Stimulated activated CD4-positive, alpha-beta T cell treated with anti-CD3 and anti-CD28 coated beads, Interleukin-15, amount 100 ng/mL, for 48 hours (primary cell): ENCODE measurements around the gene TCF25.
"Not testable (repeated sequence)": the region's sequence is repeated elsewhere in the genome, so short reads cannot be mapped to it uniquely, and the experiment has no call there.

Source experiments
- DNase-seq, 2 donors: peaks; one replicate each; pipeline ENCODE4 v3.0.0-alpha.2; 2020; ENCODE audit warnings: low read depth in 2 of 2

The TCF25 gene

DNA sequence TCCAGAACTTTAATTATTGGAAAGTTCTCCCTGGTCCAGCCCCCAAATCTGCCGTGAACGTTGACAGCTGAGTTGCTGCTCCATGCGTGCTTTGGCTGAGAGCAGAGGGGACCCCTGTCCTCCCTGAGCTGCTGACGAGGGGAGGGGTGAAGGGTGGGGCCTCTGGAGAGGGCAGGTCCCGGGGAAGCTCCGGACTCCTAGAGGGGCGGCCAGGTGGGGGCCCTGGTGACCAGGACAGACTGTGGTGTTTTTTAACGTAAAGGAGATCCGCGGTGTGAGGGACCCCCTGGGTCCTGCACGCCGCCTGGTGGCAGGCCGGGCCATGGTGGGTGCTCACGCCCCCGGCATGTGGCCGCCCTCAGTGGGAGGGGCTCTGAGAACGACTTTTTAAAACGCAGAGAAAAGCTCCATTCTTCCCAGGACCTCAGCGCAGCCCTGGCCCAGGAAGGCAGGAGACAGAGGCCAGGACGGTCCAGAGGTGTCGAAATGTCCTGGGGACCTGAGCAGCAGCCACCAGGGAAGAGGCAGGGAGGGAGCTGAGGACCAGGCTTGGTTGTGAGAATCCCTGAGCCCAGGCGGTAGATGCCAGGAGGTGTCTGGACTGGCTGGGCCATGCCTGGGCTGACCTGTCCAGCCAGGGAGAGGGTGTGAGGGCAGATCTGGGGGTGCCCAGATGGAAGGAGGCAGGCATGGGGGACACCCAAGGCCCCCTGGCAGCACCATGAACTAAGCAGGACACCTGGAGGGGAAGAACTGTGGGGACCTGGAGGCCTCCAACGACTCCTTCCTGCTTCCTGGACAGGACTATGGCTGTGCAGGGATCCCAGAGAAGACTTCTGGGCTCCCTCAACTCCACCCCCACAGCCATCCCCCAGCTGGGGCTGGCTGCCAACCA, 45.3 kb downstream of the TCF25 start, which contains the start of gene MC1R:
Gene MC1R, plus strand, starts transcription at position 410 of the 895 bp plus-strand sequence. Its CDS starts 397 bp downstream, at position 807.
- DNase-seq: no peak

DNA sequence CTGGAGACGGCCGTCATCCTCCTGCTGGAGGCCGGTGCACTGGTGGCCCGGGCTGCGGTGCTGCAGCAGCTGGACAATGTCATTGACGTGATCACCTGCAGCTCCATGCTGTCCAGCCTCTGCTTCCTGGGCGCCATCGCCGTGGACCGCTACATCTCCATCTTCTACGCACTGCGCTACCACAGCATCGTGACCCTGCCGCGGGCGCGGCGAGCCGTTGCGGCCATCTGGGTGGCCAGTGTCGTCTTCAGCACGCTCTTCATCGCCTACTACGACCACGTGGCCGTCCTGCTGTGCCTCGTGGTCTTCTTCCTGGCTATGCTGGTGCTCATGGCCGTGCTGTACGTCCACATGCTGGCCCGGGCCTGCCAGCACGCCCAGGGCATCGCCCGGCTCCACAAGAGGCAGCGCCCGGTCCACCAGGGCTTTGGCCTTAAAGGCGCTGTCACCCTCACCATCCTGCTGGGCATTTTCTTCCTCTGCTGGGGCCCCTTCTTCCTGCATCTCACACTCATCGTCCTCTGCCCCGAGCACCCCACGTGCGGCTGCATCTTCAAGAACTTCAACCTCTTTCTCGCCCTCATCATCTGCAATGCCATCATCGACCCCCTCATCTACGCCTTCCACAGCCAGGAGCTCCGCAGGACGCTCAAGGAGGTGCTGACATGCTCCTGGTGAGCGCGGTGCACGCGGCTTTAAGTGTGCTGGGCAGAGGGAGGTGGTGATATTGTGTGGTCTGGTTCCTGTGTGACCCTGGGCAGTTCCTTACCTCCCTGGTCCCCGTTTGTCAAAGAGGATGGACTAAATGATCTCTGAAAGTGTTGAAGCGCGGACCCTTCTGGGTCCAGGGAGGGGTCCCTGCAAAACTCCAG, 46.4 kb downstream of the TCF25 start:
- DNase-seq: no peak

- no peak for DNase-seq
Observed at GRCh38 chr16:89920723-89921122, 47.3 kb downstream of the TCF25 start.

DNA sequence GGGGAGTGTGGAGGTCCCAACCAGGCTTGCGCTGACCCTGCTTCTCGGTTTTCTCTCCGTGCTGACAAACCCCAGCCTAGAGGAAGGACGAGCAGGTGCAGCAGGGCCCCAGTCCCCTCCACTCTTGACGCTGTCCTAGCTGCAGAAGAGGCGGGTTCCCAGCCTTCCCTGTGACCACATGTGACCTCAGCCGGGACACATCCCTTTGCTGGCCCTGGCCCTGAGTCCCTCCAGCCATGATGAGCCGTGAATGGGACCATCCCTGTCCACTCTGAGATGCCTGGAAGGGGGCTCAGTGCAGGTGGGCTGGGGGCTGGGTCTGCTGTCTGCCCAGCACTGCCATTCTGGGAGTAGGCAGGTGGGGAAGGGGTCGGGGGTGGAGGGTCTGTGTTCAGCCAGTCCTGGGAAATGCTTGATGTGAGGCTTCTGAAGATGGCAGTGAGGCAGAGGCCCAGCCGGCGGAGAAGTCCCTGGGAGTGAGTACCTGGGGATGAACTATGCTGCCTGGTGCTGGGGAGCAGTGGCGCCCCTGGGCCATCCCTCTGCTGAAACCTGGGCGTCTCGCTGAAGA, 47.8 kb downstream of the TCF25 start:
- no peak for DNase-seq

- no peak for DNase-seq
Observed at GRCh38 chr16:89921702-89922476, 48.5 kb downstream of the TCF25 start.

GRCh38 chr16:89922477-89922883, 49.1 kb downstream of the TCF25 start:
- DNase-seq: no peak

DNA sequence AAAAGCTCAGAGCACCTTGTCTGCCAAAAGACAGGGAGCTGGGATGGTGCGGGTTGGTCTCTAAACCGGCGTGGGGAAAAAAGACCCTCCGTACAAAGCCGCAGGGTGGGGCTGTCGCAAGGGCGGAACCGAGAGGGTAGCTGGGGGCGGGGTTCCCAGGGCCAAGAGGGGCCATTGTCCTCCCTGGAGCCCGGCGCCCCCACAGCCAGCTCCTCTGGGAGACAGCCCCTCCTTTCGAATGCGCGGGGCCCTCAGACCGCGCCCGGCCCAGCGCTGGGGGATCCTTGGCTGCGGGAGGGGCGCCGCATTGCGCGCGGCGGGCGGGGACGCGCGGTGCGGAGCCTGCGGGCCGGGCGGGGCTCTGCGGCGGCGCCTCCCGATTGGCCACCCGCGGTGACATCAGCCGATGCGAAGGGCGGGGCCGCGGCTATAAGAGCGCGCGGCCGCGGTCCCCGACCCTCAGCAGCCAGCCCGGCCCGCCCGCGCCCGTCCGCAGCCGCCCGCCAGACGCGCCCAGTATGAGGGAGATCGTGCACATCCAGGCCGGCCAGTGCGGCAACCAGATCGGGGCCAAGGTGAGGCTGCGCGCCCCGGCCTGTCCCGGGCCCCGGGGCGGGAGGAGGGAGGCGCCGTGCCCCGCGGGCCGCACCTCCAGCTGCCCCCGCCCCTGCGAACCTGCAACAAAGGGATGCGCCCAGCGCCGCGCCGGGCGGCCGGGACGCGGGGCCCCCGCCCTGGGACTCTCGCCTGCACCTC, 49.7 kb downstream of the TCF25 start, which contains the start of gene TUBB3:
Gene TUBB3, plus strand, starts transcription at position 459 of the 756 bp plus-strand sequence. Its CDS starts 60 bp downstream, at position 519.
- DNase-seq: no peak

DNA sequence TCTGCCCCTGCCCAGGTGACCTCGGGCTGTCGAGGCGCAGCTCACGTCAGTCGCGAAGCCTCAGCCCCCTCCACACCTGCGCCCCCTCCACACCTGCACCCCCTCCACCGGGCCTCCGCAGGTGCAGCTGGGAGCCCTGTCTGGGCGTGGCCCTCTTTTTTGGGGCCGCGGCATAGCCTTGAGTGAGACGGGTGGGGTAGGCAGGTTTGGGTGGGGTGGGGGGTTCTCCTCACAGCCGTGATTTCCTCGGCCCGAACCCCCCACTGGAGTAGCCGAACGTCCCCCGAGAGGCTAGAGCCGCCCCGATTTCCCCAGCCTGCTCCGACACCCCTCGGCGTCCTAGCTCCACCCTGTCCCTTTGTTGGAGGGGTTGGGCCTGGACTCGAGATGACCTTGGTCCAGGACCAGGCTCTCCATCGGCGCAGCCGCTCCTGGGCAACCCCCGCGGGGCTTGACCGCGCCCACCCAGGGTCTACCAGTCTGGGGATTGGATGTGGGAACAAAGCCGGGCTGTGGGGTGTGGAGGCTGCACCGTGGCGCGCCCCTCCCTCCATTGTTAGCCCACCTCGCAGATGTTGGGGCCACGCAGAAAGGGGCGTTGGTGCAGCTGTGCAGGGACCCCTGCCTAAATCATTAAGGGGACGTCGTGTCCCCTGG, 50.4 kb downstream of the TCF25 start:
- DNase-seq: no peak

DNA sequence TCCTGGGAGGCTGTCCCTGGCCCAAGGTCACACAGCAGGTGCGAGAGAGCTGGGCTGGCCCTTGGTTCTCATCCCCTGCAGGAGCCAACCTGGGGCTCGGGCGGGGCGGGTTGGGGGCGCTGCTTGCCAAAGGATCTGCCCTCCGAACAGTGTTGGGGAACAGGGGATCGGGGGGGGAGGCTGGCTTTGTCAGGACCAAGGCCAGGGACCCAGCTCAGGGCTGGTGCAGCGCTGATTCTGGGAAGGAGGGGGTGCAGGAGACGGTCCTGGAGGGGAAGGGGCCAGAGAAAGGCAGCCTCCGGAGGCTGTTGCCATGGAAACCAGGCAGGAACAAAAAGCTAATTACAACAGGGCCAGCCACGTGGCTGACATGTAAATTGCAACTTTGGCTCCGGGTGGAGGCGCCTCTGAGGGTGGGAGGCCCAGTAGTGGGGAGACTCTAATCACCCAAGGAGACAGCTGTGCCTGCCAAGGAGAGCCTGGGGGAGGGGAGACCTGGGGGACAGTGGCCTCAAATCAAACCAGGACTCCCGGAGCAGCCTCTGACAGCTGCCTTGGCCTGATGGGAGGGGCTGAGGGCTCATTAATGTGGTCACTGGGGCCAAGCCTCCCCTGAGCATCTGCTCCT, 51.0 kb downstream of the TCF25 start:
- no peak for DNase-seq

- no peak for DNase-seq
Observed at GRCh38 chr16:89924925-89925307, 51.5 kb downstream of the TCF25 start.

DNA sequence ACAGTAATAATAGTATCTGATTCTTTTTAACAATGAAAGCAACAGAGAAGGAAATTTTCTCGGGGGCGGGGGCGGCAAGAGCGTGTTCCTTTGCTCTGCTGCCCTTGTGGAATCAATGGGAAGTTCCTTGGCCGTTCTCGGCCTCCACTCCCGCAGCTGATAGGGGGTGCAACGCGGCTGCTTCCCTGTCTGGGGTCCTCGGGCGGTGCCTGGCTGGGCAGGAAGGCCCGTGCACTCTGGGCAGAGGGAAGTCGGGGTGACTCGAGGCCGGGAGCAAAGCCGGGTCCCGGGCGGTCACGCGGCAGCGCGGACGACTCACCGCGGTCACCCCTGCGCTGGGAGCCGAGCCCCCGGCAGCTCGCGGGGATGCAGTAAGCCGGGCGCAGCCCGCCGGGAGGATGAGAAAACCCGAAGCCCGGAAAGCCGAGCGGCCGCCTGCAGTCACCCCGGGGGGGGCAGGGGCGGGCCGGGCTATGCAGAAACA, 52.2 kb downstream of the TCF25 start:
- no peak for DNase-seq

GRCh38 chr16:89931305-89931896, 58.0 kb downstream of the TCF25 start:
- no peak for DNase-seq

DNA sequence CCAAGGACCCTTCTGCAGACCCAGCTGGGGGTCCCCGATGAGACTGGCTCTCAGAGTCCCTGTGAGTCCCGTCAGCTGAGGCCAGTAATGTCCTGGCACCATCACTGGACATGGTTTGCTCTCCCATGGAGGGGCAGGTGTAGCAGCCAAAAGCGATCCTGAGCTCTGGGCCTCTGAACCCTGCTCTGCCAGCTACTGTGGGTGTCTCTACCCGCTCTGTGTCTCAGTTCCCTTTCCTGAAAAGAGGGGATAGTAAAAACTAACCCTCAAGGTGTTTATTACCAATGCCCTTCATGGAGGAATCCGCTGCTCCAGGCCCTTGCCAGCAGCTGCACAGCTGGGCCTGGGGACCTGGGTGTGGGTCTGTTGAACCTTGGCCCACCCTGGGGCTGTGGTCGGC, 58.6 kb downstream of the TCF25 start:
- DNase-seq: no peak

DNA sequence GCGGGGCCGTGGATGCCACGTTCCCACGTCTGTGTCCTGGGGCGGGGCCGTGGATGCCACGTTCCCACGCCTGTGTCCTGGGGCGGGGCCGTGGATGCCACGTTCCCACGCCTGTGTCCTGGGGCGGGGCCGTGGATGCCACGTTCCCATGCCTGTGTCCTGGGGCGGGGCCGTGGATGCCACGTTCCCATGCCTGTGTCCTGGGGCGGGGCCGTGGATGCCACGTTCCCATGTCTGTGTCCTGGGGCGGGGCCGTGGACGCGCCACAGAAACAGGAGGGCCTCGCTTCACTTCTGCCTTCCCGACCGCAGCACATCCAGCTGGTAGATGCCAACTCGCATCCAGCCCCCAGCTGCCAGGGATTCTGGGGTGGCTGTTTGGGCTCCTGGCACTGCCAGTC, 60.6 kb downstream of the TCF25 start:
- DNase-seq: not testable (repeated sequence)

DNA sequence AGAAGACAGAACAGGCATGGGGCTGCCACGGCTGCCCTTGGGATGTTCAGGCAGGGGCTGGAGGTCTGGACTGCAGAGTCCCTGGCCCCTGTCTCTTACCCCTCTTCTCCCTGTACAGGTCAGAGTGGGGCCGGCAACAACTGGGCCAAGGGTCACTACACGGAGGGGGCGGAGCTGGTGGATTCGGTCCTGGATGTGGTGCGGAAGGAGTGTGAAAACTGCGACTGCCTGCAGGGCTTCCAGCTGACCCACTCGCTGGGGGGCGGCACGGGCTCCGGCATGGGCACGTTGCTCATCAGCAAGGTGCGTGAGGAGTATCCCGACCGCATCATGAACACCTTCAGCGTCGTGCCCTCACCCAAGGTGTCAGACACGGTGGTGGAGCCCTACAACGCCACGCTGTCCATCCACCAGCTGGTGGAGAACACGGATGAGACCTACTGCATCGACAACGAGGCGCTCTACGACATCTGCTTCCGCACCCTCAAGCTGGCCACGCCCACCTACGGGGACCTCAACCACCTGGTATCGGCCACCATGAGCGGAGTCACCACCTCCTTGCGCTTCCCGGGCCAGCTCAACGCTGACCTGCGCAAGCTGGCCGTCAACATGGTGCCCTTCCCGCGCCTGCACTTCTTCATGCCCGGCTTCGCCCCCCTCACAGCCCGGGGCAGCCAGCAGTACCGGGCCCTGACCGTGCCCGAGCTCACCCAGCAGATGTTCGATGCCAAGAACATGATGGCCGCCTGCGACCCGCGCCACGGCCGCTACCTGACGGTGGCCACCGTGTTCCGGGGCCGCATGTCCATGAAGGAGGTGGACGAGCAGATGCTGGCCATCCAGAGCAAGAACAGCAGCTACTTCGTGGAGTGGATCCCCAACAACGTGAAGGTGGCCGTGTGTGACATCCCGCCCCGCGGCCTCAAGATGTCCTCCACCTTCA, 61.5 kb downstream of the TCF25 start:
- no peak for DNase-seq

DNA sequence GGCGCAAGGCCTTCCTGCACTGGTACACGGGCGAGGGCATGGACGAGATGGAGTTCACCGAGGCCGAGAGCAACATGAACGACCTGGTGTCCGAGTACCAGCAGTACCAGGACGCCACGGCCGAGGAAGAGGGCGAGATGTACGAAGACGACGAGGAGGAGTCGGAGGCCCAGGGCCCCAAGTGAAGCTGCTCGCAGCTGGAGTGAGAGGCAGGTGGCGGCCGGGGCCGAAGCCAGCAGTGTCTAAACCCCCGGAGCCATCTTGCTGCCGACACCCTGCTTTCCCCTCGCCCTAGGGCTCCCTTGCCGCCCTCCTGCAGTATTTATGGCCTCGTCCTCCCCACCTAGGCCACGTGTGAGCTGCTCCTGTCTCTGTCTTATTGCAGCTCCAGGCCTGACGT, 62.2 kb downstream of the TCF25 start:
- not testable (repeated sequence) for DNase-seq

GRCh38 chr16:89936034-89936433, 62.6 kb downstream of the TCF25 start:
- DNase-seq: no peak

DNA sequence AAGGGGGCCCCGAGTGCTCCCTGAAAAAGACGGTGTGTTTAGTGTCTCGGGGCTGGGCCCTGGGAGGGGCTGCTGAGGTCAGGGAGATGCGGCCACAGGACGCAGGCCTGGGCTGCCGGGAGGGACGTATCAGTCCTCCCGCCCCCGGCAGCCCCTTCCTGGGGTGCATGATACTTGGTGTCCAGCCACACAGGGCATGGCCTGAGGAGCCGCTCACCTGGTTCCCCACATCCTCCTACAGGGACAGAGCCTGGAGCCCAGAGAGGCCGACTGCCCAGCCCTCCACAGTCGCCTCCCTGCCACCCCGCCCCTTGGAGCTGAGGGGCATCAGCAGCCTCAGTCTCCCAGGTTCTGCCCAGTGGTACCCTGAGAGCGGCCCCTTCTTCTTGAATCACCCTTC, 63.1 kb downstream of the TCF25 start:
- DNase-seq: no peak
